GM19467 (cell line): ENCODE results near the gene PITPNB.

ENCODE experiments used
- ATAC-seq: cut with Tn5 transposase; IDR thresholded peaks from one replicate; pipeline ENCODE4 v1.9.1; 2021; ENCODE audit warnings: mild to moderate bottlenecking, moderate library complexity; ENCODE audit not compliant: unreplicated experiment

Gene PITPNB

DNA sequence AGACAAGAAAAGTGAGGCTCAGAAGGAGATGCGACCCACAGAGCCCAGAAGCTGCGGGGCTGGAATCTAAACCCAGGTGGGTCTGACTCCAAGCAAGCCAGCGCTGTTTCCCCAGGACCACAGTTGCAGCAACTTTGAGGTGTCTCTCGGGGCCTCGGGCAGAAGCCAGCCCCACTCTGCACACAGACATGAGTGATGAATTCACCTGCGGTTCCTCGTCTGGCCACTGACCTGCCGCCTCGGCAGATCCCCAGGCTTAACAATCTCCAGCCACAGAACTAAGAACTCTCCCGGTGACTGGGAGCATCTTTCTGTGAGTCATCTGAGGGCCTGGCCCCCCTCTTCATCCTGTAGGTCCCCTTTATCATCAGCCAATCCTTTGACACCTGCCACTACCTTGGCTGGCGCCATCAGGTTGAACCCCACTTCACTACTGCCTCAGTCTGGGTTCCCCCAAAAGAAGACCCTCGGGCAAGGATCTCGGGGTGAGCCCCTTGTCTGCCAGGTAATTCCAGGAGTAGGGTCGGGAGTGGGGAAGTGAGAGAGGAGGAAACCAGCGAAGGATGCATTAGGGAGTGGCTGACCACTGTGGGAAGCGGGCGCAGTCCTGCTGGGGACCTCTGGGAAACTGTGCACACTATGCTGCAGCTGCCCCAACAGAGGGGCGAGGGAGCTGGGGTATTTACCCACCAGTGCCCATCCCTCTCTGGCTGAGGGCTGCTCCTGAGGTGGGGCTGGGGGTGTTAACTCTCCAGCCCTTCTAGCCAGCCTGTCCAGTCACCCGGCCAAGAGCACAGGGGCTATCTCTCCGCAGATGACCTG is 84.5 kb downstream of the PITPNB start:
- ATAC-seq, result no peak

DNA sequence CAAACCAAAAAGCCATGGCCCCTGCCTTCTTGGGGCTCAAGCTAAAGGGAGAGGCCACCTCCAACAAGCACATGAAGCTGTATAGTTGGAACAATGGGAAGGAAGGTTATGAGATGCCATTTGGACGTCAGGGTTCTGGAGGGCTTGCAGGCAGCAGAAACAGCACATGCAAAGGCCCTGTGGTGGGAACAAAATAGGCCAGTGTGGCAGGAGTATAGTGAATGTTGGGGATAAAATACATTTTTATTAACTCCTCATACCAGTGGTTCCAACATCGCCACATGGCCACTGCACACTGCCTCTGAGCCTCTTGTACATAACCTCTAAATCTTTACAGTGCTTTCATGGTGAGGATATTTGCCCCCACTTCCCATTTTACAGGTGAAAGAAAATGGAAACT is 85.3 kb downstream of the PITPNB start:
- ATAC-seq, result no peak

GRCh38 chr22:27832606-27833005 is 86.5 kb downstream of the PITPNB start:
- no peak for ATAC-seq

DNA sequence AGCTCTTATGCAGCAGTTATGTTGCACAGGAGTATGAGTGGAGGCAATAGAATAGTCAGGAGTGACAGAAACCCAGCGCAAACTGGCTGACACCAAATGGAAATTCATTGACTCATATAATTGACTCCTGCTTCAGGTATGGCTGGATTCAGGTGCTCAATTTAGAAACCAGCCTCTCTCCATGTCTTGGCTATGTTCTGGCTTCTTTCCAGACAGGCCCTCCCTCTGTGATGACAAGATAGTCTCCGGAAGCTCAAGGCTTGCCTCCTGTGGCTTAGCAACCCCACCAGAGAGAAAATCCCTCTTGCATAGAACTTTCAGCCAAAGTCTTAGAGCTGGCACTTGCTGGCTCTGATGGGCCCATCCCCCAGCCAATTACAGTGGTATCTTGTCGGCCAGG is 89.4 kb downstream of the PITPNB start:
- ATAC-seq, result no peak

DNA sequence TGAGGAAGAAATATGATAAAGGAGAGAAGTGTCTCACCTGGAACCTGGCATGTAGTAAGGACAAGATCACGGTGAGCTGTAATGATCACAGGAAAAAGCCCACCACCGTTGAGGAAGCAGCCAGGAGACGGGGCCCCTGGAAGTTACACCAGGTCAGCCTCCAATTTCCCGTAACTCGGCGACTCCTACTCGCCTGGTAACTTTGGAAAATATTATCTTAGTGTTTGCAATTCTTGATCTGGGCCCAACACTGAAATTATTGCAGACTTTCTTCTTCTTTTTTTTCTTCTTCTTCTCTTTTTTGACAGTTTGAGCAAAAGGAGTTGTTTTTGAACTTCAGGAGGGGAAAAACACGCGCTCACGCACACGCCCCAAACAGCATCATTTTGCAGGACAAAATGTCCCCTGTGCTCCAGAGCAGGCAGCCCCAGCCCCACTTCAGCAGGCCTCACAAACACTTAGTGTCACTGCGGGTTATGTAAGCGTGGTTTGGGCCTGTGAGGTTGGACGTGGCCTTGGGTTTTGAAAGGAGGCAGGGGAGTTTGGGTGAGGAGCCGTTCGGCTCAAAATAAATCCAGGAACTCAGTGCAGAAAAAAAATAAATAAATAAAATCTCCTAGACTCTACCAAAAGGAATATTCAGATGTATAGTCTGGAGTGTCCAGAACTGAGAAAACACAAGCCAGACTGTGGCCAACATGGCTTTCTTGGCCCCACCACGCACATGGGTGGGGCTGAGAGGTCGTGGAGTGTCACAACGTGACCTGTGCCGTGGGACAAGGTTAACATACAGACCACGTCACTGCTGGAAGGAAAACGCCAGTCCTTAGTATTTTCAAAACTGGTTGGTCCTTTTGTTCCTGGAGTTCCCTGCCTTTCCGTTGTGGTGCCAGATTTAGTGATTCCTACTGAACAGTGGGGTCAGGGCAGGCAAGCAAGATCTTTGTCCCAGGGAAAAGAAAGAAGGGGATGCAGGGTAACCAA is 91.2 kb downstream of the PITPNB start:
- no peak for ATAC-seq

DNA sequence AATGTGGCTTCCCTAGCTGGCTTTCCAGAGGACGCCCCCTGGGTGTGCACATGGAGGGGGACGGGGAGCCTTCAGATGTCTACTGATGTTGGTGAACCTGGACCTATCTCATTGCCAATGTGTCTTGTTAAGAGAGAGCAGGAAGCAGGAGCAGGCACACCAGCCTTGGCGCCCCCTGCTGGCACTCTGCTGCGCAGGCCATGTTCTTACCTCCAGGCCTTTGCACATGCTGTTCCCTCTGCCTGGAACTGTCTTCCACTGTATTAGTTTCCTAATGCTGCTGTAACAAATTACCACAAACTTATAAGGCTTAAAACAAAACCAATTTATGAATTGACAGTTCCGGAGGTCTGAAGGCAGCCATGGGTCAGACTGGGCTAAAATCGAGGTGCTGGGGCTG is 93.9 kb downstream of the PITPNB start:
- ATAC-seq, result no peak

DNA sequence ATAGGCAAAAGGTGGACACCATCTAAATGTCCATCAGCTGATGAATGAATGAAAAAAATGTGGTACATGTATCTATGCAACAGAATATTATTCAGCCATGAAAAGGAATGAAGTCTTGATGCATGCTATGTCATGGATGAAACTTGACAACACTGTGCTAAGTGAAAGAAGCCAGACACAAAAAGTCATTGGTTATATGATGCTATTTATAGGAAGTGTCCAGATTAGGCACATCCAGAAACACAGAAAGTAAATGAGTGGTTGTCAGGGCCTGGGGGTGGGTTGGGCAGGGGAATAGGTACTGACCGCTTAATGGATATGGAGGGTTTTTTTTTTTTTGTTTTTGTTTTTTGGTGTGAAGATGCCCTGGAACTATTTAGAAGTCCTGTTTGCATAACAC is 95.8 kb downstream of the PITPNB start:
- ATAC-seq, result no peak

GRCh38 chr22:27820896-27821866 is 97.9 kb downstream of the PITPNB start:
- ATAC-seq, result no peak

- no peak for ATAC-seq
Measured at GRCh38 chr22:27816552-27816951, 102.5 kb downstream of the PITPNB start.

GRCh38 chr22:27815826-27816530 is 103.1 kb downstream of the PITPNB start:
- ATAC-seq, result no peak

GRCh38 chr22:27814993-27815392 is 104.1 kb downstream of the PITPNB start:
- ATAC-seq, result no peak

DNA sequence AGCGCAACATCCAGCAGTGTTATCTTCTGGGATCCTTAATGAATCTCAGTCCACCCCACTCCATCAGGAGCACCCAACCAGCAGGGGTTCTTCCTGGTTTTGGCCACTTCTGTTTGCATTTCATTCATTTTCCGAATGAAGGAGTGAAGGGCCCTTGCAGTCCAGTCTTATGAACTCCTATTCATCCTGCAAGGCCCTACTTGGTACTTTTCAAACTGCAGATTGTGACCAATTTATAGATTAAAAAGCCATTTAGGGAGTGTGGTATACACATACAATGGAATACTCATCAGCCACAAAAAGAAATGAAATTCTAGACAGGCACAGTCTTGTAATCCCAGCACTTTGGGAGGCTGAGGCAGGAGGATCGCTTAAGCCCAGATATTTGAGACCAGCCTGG is 107.3 kb downstream of the PITPNB start:
- no peak for ATAC-seq

DNA sequence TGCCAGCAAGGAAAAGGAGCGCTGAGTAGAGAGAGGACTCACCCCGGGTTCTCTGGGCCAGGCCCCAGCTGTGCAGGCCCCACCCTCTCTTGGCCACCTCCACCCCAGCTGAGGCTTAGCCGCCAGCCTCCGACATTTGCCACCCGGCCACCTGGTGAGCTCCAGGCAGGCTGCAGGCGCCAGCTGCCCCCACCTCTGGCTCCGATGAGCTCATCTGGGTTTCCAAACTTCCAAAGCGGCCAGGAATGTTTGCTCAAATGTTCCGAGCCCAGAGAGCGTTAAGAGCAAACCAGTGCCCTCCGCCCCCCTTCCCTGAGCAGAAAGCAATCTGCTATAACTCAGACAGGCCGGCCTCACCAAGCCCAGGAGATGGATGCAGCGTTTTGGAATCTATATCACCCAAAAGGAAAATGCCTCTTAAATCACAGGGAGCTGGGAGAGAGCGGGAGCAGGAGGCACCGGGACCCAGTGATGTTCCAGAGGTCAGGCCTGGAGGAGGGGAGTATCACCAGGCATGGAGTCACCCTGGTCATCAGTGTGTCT is 108.4 kb downstream of the PITPNB start:
- ATAC-seq, result no peak

GRCh38 chr22:27809700-27810608 is 109.1 kb downstream of the PITPNB start:
- no peak for ATAC-seq

DNA sequence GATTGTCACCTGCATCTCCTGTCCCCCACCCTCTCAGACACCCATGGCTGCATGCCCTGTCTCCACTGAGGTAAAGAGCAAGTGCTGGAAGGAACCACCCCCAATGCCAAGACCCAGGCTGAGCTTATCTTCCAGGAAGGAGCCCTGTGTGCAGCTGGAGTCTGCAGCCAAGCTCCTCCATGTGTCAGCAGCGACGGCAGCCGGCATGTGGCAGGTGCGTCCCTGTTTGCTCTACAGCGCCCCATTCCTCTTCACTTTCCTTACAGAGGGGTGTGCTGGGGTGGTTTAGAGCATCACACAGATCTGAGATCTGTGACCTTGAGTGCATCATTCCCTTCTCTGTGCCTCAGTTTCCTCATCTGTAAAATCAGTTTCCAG is 109.8 kb downstream of the PITPNB start:
- no peak for ATAC-seq

GRCh38 chr22:27808451-27809225 is 110.4 kb downstream of the PITPNB start:
- ATAC-seq, result no peak

DNA sequence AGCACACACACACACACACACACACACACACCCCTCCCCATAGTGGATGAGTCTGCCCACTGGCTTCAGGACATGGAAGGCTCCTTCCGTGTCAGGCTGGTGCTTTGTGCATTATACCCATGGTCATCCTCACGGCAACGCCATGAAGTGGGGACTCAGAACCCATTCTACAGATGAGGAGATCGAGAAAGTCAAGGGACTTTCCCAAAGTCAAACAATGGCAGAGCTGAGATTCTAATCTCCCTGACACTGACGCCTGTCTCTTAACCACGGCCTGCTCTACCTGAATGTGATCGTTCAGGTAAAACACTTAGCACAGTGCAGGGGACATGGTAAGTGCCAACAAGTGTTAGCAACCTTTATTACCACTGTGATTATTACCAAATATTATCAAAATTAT is 113.2 kb downstream of the PITPNB start:
- ATAC-seq, result no peak
